MCF 10A (cell line): ENCODE measurements around the gene SRRM1. TPM values are rescaled to one million over a fixed set of nuclear protein-coding genes. Genes with fewer than 3 reads are reported as not detected.
"Not testable (repeated sequence)": the region's sequence is repeated elsewhere in the genome, so short reads cannot be mapped to it uniquely, and the experiment has no call there.

Experiments used
- BruUV-seq: library from RNA; stranded (reverse); fragments of 400-500 nt; replicated peaks from 2 replicates; lab custom pipeline; 2021; lab: Mats Ljungman, UMichigan
- CTCF ChIA-PET: fragments of 300-600 bp; sonication (Branson Sonifier 250); formaldehyde crosslinking; extraction: SDS; loops from one replicate; lab custom pipeline; 2021; ENCODE audit warnings: antibody characterized with exemption, inconsistent platforms; lab: Yijun Ruan, JAX
- POLR2A ChIA-PET: fragments of 300-600, 350-650 bp; sonication (Branson Sonifier 250); formaldehyde crosslinking; extraction: SDS; loops from one replicate; lab custom pipeline; 2020; ENCODE audit warnings: antibody characterized with exemption, inconsistent platforms; lab: Yijun Ruan, JAX
- DNase-seq: peaks from one replicate; pipeline ENCODE4 v3.0.0-alpha.2; 2018; ENCODE audit not compliant: unreplicated experiment
- H3K27ac Mint-ChIP-seq: one replicate; pipeline ENCODE4 v1.8.0; 2022; ENCODE audit warnings: mild to moderate bottlenecking, low read depth, mixed read lengths; ENCODE audit not compliant: unreplicated experiment
- H3K27me3 Mint-ChIP-seq: one replicate; pipeline ENCODE4 v1.8.0; 2022; ENCODE audit warnings: mixed read lengths; ENCODE audit not compliant: insufficient read depth, unreplicated experiment
- H3K36me3 Mint-ChIP-seq: one replicate; pipeline ENCODE4 v1.8.0; 2022; ENCODE audit warnings: mild to moderate bottlenecking, moderate library complexity, mixed read lengths; ENCODE audit not compliant: insufficient read depth, unreplicated experiment
- H3K4me1 Mint-ChIP-seq: one replicate; pipeline ENCODE4 v1.8.0; 2022; ENCODE audit warnings: mixed read lengths; ENCODE audit not compliant: insufficient read depth, unreplicated experiment
- H3K4me3 Mint-ChIP-seq: one replicate; pipeline ENCODE4 v1.8.0; 2022; ENCODE audit warnings: mild to moderate bottlenecking, moderate library complexity, mixed read lengths; ENCODE audit not compliant: unreplicated experiment
- H3K9me3 Mint-ChIP-seq: one replicate; pipeline ENCODE4 v1.8.0; 2022; ENCODE audit warnings: mixed read lengths; ENCODE audit not compliant: unreplicated experiment
- CTCF ChIP-seq: fragments of 200-600 bp; IDR thresholded peaks from one replicate; pipeline ENCODE4 v1.8.0; 2022; ENCODE audit warnings: antibody characterized with exemption, mild to moderate bottlenecking; ENCODE audit not compliant: unreplicated experiment
- intact Hi-C: fragments of 100-400 bp; cut with micrococcal nuclease; formaldehyde crosslinking; loops from 2 replicates; pipeline ENCODE4 v1.14.1; 2022
- total RNA-seq: library from RNA; stranded (reverse); gene quantifications from 2 replicates; pipeline ENCODE4 v1.2.3, GENCODE V29; 2022

The SRRM1 gene
- total RNA-seq, 1 experiment from 2014 or later, result 154 TPM

DNA sequence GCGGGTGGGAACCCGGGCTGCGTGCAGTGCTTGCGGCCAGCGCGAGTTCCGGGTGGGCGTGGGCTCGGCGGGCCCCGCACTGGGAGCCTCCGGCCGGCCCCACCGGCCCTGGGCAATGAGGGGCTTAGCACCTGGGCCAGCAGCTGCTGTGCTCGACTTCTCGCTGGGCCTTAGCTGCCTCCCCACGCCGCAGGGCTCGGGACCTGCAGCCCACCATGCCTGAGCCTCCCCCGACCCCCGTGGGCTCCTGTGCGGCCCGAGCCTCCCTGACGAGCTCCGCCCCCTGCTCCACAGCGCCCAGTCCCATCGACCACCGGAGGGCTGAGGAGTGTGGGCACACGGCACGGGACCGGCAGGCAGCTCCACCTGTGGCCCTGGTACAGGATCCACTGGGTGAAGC, 78.4 kb downstream of the SRRM1 start:
- no TSS peak for BruUV-seq
- Mint-ChIP-seq H3K4me3 (no peak overlapping the region), H3K4me1 (peaks cover 6% of the 10 kb centered on the region), H3K9me3 (no peaks in the 10 kb centered on the region), H3K36me3 (peaks cover 7% of the 10 kb centered on the region), H3K27me3 (no peaks in the 10 kb centered on the region), H3K27ac (no peak overlapping the region)
- DNase-seq, result no peak
- intact Hi-C loops, result no loop called here
- TF ChIP-seq CTCF, result no peak
- POLR2A ChIA-PET, result no interaction called here
- CTCF ChIA-PET, result interaction anchor here (0.7 to 1.2 kb wide), 2 partner anchors 11 to 33 kb away, joined by 3 to 6 read pairs; no protein-coding TSS in a partner anchor

- H3K9me3 Mint-ChIP-seq, BruUV-seq, intact Hi-C loops, H3K27ac Mint-ChIP-seq, DNase-seq, H3K27me3 Mint-ChIP-seq: not testable (repeated sequence)
- POLR2A ChIA-PET, result interaction anchor here (0.7 to 1.4 kb wide), 2 partner anchors 22 to 27 kb away, joined by 3 to 6 read pairs; partner anchors contain the start of gene CLIC4
- CTCF ChIA-PET, result interaction anchor here (0.7 to 1.2 kb wide), 2 partner anchors 12 to 34 kb away, joined by 3 to 6 read pairs; no protein-coding TSS in a partner anchor
- Mint-ChIP-seq H3K36me3 (peaks cover 10% of the 10 kb centered on the region), H3K4me1 (peaks cover 12% of the 10 kb centered on the region), H3K4me3 (peak overlapping the region; percentile 50)
Observed at GRCh38 chr1:24722073-24723035, 79.3 kb downstream of the SRRM1 start.

Other genes starting within 250 kb of the SRRM1 start
- gene STPG1, start 229.5 kb upstream of the SRRM1 start, total RNA-seq, result 18.6 and 19.7 TPM in 2 replicates
- gene NIPAL3, start 227.5 kb upstream of the SRRM1 start, total RNA-seq, result 47.7 and 55.8 TPM in 2 replicates
- 6.1 and 7.1 TPM in 2 replicates for gene RCAN3, start 140.5 kb upstream of the SRRM1 start, total RNA-seq
- not detected in 2 replicates for gene NCMAP, start 87.2 kb upstream of the SRRM1 start, total RNA-seq
- gene CLIC4, start 102.1 kb downstream of the SRRM1 start, total RNA-seq, result 242 and 281 TPM in 2 replicates